ENCODE data around the gene BNIP3. TPM values are rescaled to one million over a fixed set of nuclear protein-coding genes. Genes with fewer than 3 reads are reported as not detected.

BNIP3 gene
- total and polyA plus RNA-seq, 4 donors = 36.8 to 151 (median 114) TPM

DNA sequence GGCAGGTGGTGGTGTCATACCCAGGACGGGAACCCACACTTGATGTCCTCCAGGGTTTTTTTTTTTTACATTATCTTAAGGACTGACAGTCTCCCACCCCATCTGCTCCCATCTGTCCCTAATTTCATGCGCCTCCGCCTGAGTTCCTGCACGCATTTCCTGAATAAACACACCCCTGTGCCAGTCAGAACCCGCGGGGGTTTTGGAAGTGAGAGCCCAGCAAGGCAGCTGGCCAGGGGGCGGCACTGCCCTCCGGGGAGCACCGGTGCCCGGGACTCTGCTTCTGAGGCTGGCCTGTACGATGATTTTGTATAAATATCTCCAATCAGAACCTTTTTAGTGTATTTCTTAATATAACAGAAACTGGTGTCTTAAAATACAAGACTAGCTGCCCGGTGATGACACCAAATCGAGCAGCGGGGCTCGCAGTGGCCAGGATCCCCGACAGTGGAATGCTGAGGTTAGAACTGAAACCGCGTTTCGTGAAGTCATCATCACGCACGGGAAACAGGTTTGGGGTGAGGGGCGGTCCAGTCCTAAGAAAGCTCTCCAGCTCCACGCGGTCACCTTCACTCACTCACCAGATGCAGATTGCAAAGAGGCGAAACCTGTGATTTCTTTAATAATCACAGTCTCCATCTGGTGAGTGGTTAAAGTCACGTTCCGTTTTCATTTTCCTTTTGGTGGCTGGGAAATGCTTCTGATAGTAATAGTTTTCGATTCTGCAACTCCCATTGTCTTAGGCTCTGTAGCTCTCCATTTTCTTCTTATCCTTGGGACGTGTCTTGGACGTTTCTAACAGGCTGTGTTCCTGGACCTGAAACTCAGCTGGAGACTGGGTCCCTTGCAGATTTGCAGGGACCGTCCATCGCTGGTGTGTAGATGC, 19.7 kb downstream of the BNIP3 start:
- Histone ChIP-seq H3K36me3 (ENCODE audit: control insufficient read depth in 4 of 4, insufficient read depth in 3 of 4, low read depth in 1 of 4, low read length in 3 of 4) (peaks cover 0 to 14% (median 6%) of the 10 kb centered on the region in 4 donors), H3K4me3 (ENCODE audit: low read depth in 1 of 3, low read length in 3 of 3) (no peak overlapping the region)
- WGBS = 87% methylated on average over 32 of the region's 32 CpGs

More for the DNA sequence above, 19.7 kb downstream of the BNIP3 start:
- H3K9me3 ChIP-seq (ENCODE audit: control insufficient read depth in 4 of 4, low read length in 3 of 4) = no peaks in the 10 kb centered on the region
- H3K27ac ChIP-seq (ENCODE audit: low read depth in 1 of 2, low read length in 2 of 2) = no peak overlapping the region
- no peak for DNase-seq (ENCODE audit: low spot score)
- TF ChIP-seq CTCF (IDR thresholded peaks at IDR 0.05; ENCODE audit: low read depth, low read length, missing input control) (no peak), FOXA1 (IDR thresholded peaks at IDR 0.05) (no peak), YY1 (IDR thresholded peaks at IDR 0.05) (no peak), RXRA (IDR thresholded peaks at IDR 0.05) (no peak), JUND (IDR thresholded peaks at IDR 0.05) (no peak), TAF1 (conservative IDR thresholded peaks at IDR 0.05) (no peak), HNF4A (conservative IDR thresholded peaks at IDR 0.05) (no peak)
- TF ChIP-seq, protein P1, sequence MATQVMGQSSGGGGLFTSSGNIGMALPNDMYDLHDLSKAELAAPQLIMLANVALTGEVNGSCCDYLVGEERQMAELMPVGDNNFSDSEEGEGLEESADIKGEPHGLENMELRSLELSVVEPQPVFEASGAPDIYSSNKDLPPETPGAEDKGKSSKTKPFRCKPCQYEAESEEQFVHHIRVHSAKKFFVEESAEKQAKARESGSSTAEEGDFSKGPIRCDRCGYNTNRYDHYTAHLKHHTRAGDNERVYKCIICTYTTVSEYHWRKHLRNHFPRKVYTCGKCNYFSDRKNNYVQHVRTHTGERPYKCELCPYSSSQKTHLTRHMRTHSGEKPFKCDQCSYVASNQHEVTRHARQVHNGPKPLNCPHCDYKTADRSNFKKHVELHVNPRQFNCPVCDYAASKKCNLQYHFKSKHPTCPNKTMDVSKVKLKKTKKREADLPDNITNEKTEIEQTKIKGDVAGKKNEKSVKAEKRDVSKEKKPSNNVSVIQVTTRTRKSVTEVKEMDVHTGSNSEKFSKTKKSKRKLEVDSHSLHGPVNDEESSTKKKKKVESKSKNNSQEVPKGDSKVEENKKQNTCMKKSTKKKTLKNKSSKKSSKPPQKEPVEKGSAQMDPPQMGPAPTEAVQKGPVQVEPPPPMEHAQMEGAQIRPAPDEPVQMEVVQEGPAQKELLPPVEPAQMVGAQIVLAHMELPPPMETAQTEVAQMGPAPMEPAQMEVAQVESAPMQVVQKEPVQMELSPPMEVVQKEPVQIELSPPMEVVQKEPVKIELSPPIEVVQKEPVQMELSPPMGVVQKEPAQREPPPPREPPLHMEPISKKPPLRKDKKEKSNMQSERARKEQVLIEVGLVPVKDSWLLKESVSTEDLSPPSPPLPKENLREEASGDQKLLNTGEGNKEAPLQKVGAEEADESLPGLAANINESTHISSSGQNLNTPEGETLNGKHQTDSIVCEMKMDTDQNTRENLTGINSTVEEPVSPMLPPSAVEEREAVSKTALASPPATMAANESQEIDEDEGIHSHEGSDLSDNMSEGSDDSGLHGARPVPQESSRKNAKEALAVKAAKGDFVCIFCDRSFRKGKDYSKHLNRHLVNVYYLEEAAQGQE (IDR thresholded peaks at IDR 0.05) = no peak
- TF ChIP-seq, protein P2, sequence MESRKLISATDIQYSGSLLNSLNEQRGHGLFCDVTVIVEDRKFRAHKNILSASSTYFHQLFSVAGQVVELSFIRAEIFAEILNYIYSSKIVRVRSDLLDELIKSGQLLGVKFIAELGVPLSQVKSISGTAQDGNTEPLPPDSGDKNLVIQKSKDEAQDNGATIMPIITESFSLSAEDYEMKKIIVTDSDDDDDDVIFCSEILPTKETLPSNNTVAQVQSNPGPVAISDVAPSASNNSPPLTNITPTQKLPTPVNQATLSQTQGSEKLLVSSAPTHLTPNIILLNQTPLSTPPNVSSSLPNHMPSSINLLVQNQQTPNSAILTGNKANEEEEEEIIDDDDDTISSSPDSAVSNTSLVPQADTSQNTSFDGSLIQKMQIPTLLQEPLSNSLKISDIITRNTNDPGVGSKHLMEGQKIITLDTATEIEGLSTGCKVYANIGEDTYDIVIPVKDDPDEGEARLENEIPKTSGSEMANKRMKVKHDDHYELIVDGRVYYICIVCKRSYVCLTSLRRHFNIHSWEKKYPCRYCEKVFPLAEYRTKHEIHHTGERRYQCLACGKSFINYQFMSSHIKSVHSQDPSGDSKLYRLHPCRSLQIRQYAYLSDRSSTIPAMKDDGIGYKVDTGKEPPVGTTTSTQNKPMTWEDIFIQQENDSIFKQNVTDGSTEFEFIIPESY (IDR thresholded peaks at IDR 0.05) = no peak
- TF ChIP-seq, protein P3, sequence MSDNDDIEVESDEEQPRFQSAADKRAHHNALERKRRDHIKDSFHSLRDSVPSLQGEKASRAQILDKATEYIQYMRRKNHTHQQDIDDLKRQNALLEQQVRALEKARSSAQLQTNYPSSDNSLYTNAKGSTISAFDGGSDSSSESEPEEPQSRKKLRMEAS (IDR thresholded peaks at IDR 0.05) = no peak
- H3K4me1 ChIP-seq (ENCODE audit: control insufficient read depth in 4 of 4, insufficient read depth in 4 of 4, low read length in 3 of 4) = no peaks in the 10 kb centered on the region
- H3K27me3 ChIP-seq (ENCODE audit: control insufficient read depth in 4 of 4, insufficient read depth in 4 of 4, low read length in 3 of 4) = no peaks in the 10 kb centered on the region
- no peak overlapping the region for H3K9ac ChIP-seq (ENCODE audit: low read depth in 1 of 2, low read length in 2 of 2)

Data from liver (tissue), 9 donors.